Left ventricle myocardium inferior (tissue), 1 donor: ENCODE data around the gene TAF4. TPM values are rescaled to one million over a fixed set of nuclear protein-coding genes. Genes with fewer than 3 reads are reported as not detected.

ENCODE experiments used
- DNase-seq: peaks from one replicate; pipeline ENCODE4 v3.0.0-alpha.2; 2020
- H3K27ac ChIP-seq: fragments of 200-600 bp; replicated peaks from 2 replicates; pipeline ENCODE4 v1.8.0; 2021
- H3K27me3 ChIP-seq: fragments of 200-600 bp; 2 replicates; pipeline ENCODE4 v1.8.0; 2021; ENCODE audit warnings: low read depth
- H3K36me3 ChIP-seq: fragments of 200-600 bp; 2 replicates; pipeline ENCODE4 v1.8.0; 2021
- H3K4me1 ChIP-seq: fragments of 200-600 bp; 2 replicates; pipeline ENCODE4 v1.8.0; 2021
- H3K4me3 ChIP-seq: fragments of 200-600 bp; 2 replicates; pipeline ENCODE4 v1.8.0; 2021; ENCODE audit warnings: mild to moderate bottlenecking, moderate library complexity
- H3K9me3 ChIP-seq: fragments of 200-600 bp; replicated peaks from 2 replicates; pipeline ENCODE4 v1.8.0; 2021
- CTCF ChIP-seq: fragments of 200-600 bp; IDR thresholded peaks from 2 replicates; pipeline ENCODE4 v1.8.0; 2021; ENCODE audit warnings: antibody characterized with exemption, mild to moderate bottlenecking, borderline replicate concordance
- intact Hi-C: fragments of 100-400 bp; cut with micrococcal nuclease; formaldehyde crosslinking; loops from one replicate; pipeline ENCODE4 v1.11.0; 2022
- total RNA-seq: library from RNA; stranded (reverse); fragmentation: NEBNext Ultra II Directional; extraction: Animal tissue kit (Norgen Biotek cat#: 25700); gene quantifications from one replicate; pipeline ENCODE4 v1.2.1, GENCODE V29; 2021
- donor health status: DM: no; HTN: yes; CAD: no; lungs with severe emphysema.

TAF4 gene
- total RNA-seq, 1 donor from 2014 or later, result 11.8 TPM

GRCh38 chr20:61937146-61937962, 128.3 kb downstream of the TAF4 start:
- intact Hi-C loops, result no loop called here
- peak; percentile 4 for DNase-seq
- Histone ChIP-seq H3K4me1 (no peaks in the 10 kb centered on the region), H3K36me3 (no peaks in the 10 kb centered on the region), H3K9me3 (no peaks in the 10 kb centered on the region), H3K27me3 (peaks cover 51% of the 10 kb centered on the region), H3K27ac (no peak overlapping the region), H3K4me3 (no peak overlapping the region)
- TF ChIP-seq CTCF, result no peak

- H3K27me3 ChIP-seq, result peaks cover 54% of the 10 kb centered on the region
- intact Hi-C loops, result no loop called here
- H3K4me1 ChIP-seq, result no peaks in the 10 kb centered on the region
- no peak for TF ChIP-seq CTCF
- H3K4me3 ChIP-seq, result no peak overlapping the region
- H3K27ac ChIP-seq, result no peak overlapping the region
- DNase-seq, result peak; percentile 3
- no peaks in the 10 kb centered on the region for H3K36me3 ChIP-seq
- H3K9me3 ChIP-seq, result no peaks in the 10 kb centered on the region
Measured at GRCh38 chr20:61936701-61937131, 129.0 kb downstream of the TAF4 start.

GRCh38 chr20:61935926-61936700, 129.6 kb downstream of the TAF4 start:
- TF ChIP-seq CTCF, result no peak
- no peaks in the 10 kb centered on the region for H3K4me1 ChIP-seq
- H3K27me3 ChIP-seq, result peaks cover 54% of the 10 kb centered on the region
- no peaks in the 10 kb centered on the region for H3K36me3 ChIP-seq
- H3K27ac ChIP-seq, result no peak overlapping the region
- DNase-seq, result peak; percentile 4
- no peak overlapping the region for H3K4me3 ChIP-seq
- intact Hi-C loops, result no loop called here
- H3K9me3 ChIP-seq, result no peaks in the 10 kb centered on the region

- intact Hi-C loops, result no loop called here
- Histone ChIP-seq H3K9me3 (no peaks in the 10 kb centered on the region), H3K36me3 (no peaks in the 10 kb centered on the region), H3K4me1 (no peaks in the 10 kb centered on the region), H3K4me3 (no peak overlapping the region), H3K27me3 (peaks cover 57% of the 10 kb centered on the region), H3K27ac (no peak overlapping the region)
- no peak for DNase-seq
- no peak for TF ChIP-seq CTCF
Measured at GRCh38 chr20:61934716-61935530, 130.8 kb downstream of the TAF4 start.
